GM12878 (cell line): ENCODE results near the gene NECAB3. TPM values are rescaled to one million over a fixed set of nuclear protein-coding genes. Genes with fewer than 3 reads are reported as not detected.

Experiments used
- ATAC-seq: fragments of 200-7000 bp; cut with Tn5 transposase; 3 replicates; pipeline ENCODE4 v1.9.1; 2020; ENCODE audit warnings: mild to moderate bottlenecking, moderate library complexity
- BruUV-seq: library from RNA; stranded (reverse); fragments of 400-500 nt; replicated peaks from 2 replicates; lab custom pipeline; 2021; lab: Mats Ljungman, UMichigan
- CTCF ChIA-PET: fragments of 300-600 bp; sonication (Branson Sonifier 250); formaldehyde crosslinking; extraction: SDS; loops from one replicate; lab custom pipeline; 2021; ENCODE audit warnings: inconsistent platforms; lab: Yijun Ruan, JAX
- POLR2A ChIA-PET: fragments of 350-600 bp; formaldehyde crosslinking; extraction: SDS; loops from one replicate; lab custom pipeline; 2021; ENCODE audit warnings: inconsistent platforms; lab: Charles Lee
- RAD21 ChIA-PET: fragments of 300-600 bp; sonication (Branson Sonifier 250); formaldehyde crosslinking; loops from one replicate; lab custom pipeline; 2023; ENCODE audit warnings: antibody characterized with exemption; ENCODE audit not compliant: unreplicated experiment; lab: Charles Lee
- SMC1A ChIA-PET: fragments of 300-600 bp; sonication (Branson Sonifier 250); formaldehyde crosslinking; loops from one replicate; lab custom pipeline; 2023; ENCODE audit not compliant: unreplicated experiment, uncharacterized antibody; lab: Charles Lee
- DNase-seq: peaks from one replicate; pipeline ENCODE4 v3.0.0-alpha.2; 2011; ENCODE audit warnings: low read depth, low spot score
- FAIRE-seq: peaks from 3 replicates; lab custom pipeline; 2011; peaks lifted over from hg19 to GRCh38; lab: Jason Lieb, UNC
- H2AFZ ChIP-seq: 2 replicates; pipeline ENCODE4 v1.6.0; 2011; ENCODE audit warnings: low read depth, low read length, control low read depth; ENCODE audit not compliant: control insufficient read depth
- H3K27ac ChIP-seq: 2 replicates; pipeline ENCODE4 v1.5.1; 2011; ENCODE audit warnings: control low read depth; ENCODE audit not compliant: control insufficient read depth, insufficient read depth
- H3K27me3 ChIP-seq, 2 experiments: replicated peaks in 1 of 2; 2 replicates each; pipeline versions ENCODE4 v1.6.0 to v1.6.1; 2011; ENCODE audit warnings: low read length in 1 of 2; ENCODE audit not compliant: control insufficient read depth in 2 of 2, insufficient read depth in 2 of 2
- H3K36me3 ChIP-seq, 2 experiments: 2 replicates each; pipeline ENCODE4 v1.5.1; 2011; ENCODE audit warnings: low read length in 1 of 2; ENCODE audit not compliant: control insufficient read depth in 2 of 2, insufficient read depth in 2 of 2
- H3K4me1 ChIP-seq: 2 replicates; pipeline ENCODE4 v1.6.1; 2011; ENCODE audit warnings: mild to moderate bottlenecking, low read length, moderate library complexity, mixed read lengths; ENCODE audit not compliant: control insufficient read depth, insufficient read depth
- H3K4me2 ChIP-seq: 2 replicates; pipeline ENCODE4 v1.6.0; 2011; ENCODE audit warnings: control low read depth; ENCODE audit not compliant: control insufficient read depth, insufficient read depth
- H3K4me3 ChIP-seq: fragments of 200-600 bp; sonication (generic); 2 replicates; pipeline ENCODE4 v1.5.1; 2016
- H3K79me2 ChIP-seq: 2 replicates; pipeline ENCODE4 v1.6.0; 2011; ENCODE audit warnings: low read length; ENCODE audit not compliant: control insufficient read depth, insufficient read depth
- H3K9ac ChIP-seq: 2 replicates; pipeline ENCODE4 v1.8.0; 2011; ENCODE audit warnings: low read length, control low read depth, mixed read lengths; ENCODE audit not compliant: control insufficient read depth, insufficient read depth
- H3K9me3 ChIP-seq: replicated peaks from 3 replicates; pipeline ENCODE4 v1.5.1; 2011; ENCODE audit warnings: mild to moderate bottlenecking, low read length; ENCODE audit not compliant: control insufficient read depth, insufficient read depth
- H4K20me1 ChIP-seq: 2 replicates; pipeline ENCODE4 v1.6.0; 2011; ENCODE audit not compliant: control insufficient read depth, insufficient read depth
- ATF2 ChIP-seq: IDR thresholded peaks from 2 replicates; pipeline ENCODE4 v1.6.1; 2012; ENCODE audit warnings: low read length, inconsistent platforms
- ATF7 ChIP-seq: fragments of 450-650 bp; IDR thresholded peaks from 2 replicates; pipeline ENCODE4 v1.6.1; 2016; ENCODE audit warnings: low read depth, mild to moderate bottlenecking
- EZH2 ChIP-seq: IDR thresholded peaks from 2 replicates; pipeline ENCODE4 v1.6.1; 2012; ENCODE audit warnings: low read depth, mild to moderate bottlenecking, control low read depth, inconsistent platforms, low read length, borderline replicate concordance; ENCODE audit not compliant: control insufficient read depth
- FOS ChIP-seq: IDR thresholded peaks from 3 replicates; pipeline ENCODE4 v1.6.1; 2011; ENCODE audit warnings: borderline replicate concordance; ENCODE audit not compliant: insufficient read length; ENCODE audit errors: extremely low read depth
- HSF1 ChIP-seq: fragments of 150-350 bp; IDR thresholded peaks from 2 replicates; pipeline ENCODE4 v1.6.1; 2014; ENCODE audit warnings: mild to moderate bottlenecking, low read depth, low read length
- IRF5 ChIP-seq: fragments of 450-650 bp; IDR thresholded peaks from 2 replicates; pipeline ENCODE4 v1.6.1; 2017; ENCODE audit warnings: borderline replicate concordance
- NBN ChIP-seq: fragments of 450-650 bp; IDR thresholded peaks from 2 replicates; pipeline ENCODE4 v1.6.1; 2016
- NFXL1 ChIP-seq: fragments of 450-650 bp; IDR thresholded peaks from 2 replicates; pipeline ENCODE4 v1.6.1; 2017; ENCODE audit warnings: antibody characterized with exemption, mild to moderate bottlenecking, borderline replicate concordance
- NFYB ChIP-seq: IDR thresholded peaks from 2 replicates; pipeline ENCODE4 v1.6.1; 2011; ENCODE audit warnings: low read depth, mild to moderate bottlenecking, low read length, improper control_type of control experiment, moderate library complexity; ENCODE audit not compliant: insufficient read depth
- NKRF ChIP-seq: fragments of 450-650 bp; conservative IDR thresholded peaks from 2 replicates; pipeline ENCODE4 v1.6.1; 2017; ENCODE audit warnings: mild to moderate bottlenecking, moderate library complexity
- PAX5 ChIP-seq: IDR thresholded peaks from 2 replicates; pipeline ENCODE4 v1.6.1; 2011; ENCODE audit warnings: low read depth, low read length, borderline replicate concordance
- POLR2AphosphoS2 ChIP-seq: IDR thresholded peaks from 2 replicates; pipeline ENCODE4 v1.6.1; 2011; ENCODE audit warnings: low read depth, mild to moderate bottlenecking, low read length, improper control_type of control experiment, moderate library complexity
- RB1 ChIP-seq: fragments of 450-650 bp; formaldehyde crosslinking; IDR thresholded peaks from 2 replicates; pipeline ENCODE4 v1.6.1; 2017; ENCODE audit warnings: mild to moderate bottlenecking, borderline replicate concordance
- SMAD5 ChIP-seq: IDR thresholded peaks from 2 replicates; pipeline ENCODE4 v1.6.1; 2016; ENCODE audit warnings: antibody characterized with exemption, low read depth
- SPI1 ChIP-seq: IDR thresholded peaks from 2 replicates; pipeline ENCODE4 v1.6.1; 2011; ENCODE audit warnings: low read depth, mild to moderate bottlenecking, low read length, moderate library complexity, borderline replicate concordance; ENCODE audit not compliant: insufficient read depth
- SRF ChIP-seq, 2 experiments: IDR thresholded peaks; 2 replicates each; pipeline ENCODE4 v1.6.1; 2011; ENCODE audit warnings: low read depth in 2 of 2, low read length in 2 of 2, mild to moderate bottlenecking in 1 of 2, moderate library complexity in 1 of 2
- TBL1XR1 ChIP-seq: IDR thresholded peaks from 2 replicates; pipeline ENCODE4 v1.6.1; 2012; ENCODE audit warnings: low read depth, low read length, improper control_type of control experiment
- WGBS: methylation state at CpG from one replicate; pipeline ENCODE4 v1.1.6; 2016; ENCODE audit warnings: low lambda C conversion rate; ENCODE audit not compliant: insufficient replicate concordance, insufficient coverage; ENCODE audit errors: missing lambda C conversion rate; 5-methylcytosine and 5-hydroxymethylcytosine counted together
- in situ Hi-C: fragments of 300-500 bp; cut with MboI; formaldehyde crosslinking; loops from 9 replicates; pipeline ENCODE4 v1.14.3; 2018; ENCODE audit warnings: mixed read lengths
- intact Hi-C: fragments of 100-400 bp; cut with micrococcal nuclease; formaldehyde crosslinking; loops from one replicate; pipeline ENCODE4 v1.14.2; 2022; ENCODE audit not compliant: unreplicated experiment
- polyA plus RNA-seq, 11 experiments: library from polyadenylated mRNA; depleted of rRNA in 4 of 11; unstranded in 6 of 11; stranded (reverse) in 5 of 11; fragments of >200 nt; fragmentation: Nextera tagmentation in 4 of 11; fragmentation: Illumina TruSeq in 1 of 11; extraction: Ambion mirVana in 4 of 11; extraction: Trizol in 1 of 11; gene quantifications; 1 replicate in 1 of 11; 2 replicates in 10 of 11; pipeline versions ENCODE4 v1.2.1 to v1.2.3, GENCODE V29; 2011 to 2016; ENCODE audit warnings: inconsistent platforms in 2 of 11, missing spikeins in 2 of 11, low read depth in 1 of 11
- total RNA-seq, 4 experiments: library from RNA; depleted of rRNA in 3 of 4; stranded (reverse); fragments of >200 nt in 3 of 4; fragmentation: Illumina TruSeq in 1 of 4; extraction: Trizol in 1 of 4; gene quantifications; 2 replicates each; pipeline versions ENCODE4 v1.2.1 to v1.2.3, GENCODE V29; 2013 to 2021

Gene NECAB3
- total and polyA plus RNA-seq, 10 of the 15 experiments (the other 5 are each of a cell fraction or from before 2014, with no cell fraction given) = 0.21 to 17.0 (median 7.2) TPM

GRCh38 chr20:33702861-33703260, 28.6 kb upstream of the NECAB3 start:
- H3K27ac ChIP-seq = no peak overlapping the region
- RAD21 ChIA-PET = no interaction called here
- H3K36me3 ChIP-seq = no peaks in the 10 kb centered on the region
- no peak for FAIRE-seq
- intact Hi-C loops = no loop called here
- TF ChIP-seq ATF7 = no peak
- no peak for TF ChIP-seq POLR2AphosphoS2
- TF ChIP-seq FOS = no peak
- TF ChIP-seq IRF5 = no peak
- no peak for TF ChIP-seq SPI1
- TF ChIP-seq EZH2 = no peak
- no peak for TF ChIP-seq PAX5
- TF ChIP-seq NBN = no peak
- no peak for TF ChIP-seq ATF2
- TF ChIP-seq SMAD5 = no peak
- TF ChIP-seq NKRF = no peak
- no peak for TF ChIP-seq TBL1XR1
- TF ChIP-seq NFYB = no peak
- TF ChIP-seq NFXL1 = no peak
- no peak for TF ChIP-seq SRF (IDR thresholded peaks at IDR 0.05; ENCODE audit: low read depth in 2 of 2, low read length in 2 of 2)
- no peak for TF ChIP-seq RB1
- TF ChIP-seq HSF1 = no peak
- no peaks in the 10 kb centered on the region for H3K27me3 ChIP-seq
- no peaks in the 10 kb centered on the region for H3K9me3 ChIP-seq
- WGBS = 50% methylated on average over 5 of the region's 5 CpGs
- DNase-seq = no peak
- no TSS peak for BruUV-seq
- H3K4me3 ChIP-seq = no peak overlapping the region
- SMC1A ChIA-PET = no interaction called here
- no peak overlapping the region for H3K4me2 ChIP-seq
- in situ Hi-C loops = no loop called here
- no peak overlapping the region for H3K9ac ChIP-seq
- H4K20me1 ChIP-seq = no peaks in the 10 kb centered on the region
- no peak for ATAC-seq
- POLR2A ChIA-PET = no interaction called here
- no peaks in the 10 kb centered on the region for H3K79me2 ChIP-seq
- H3K4me1 ChIP-seq = no peaks in the 10 kb centered on the region
- H2AFZ ChIP-seq = no peak overlapping the region
- CTCF ChIA-PET = no interaction called here
